Activated CD8-positive, alpha-beta memory T cell treated with anti-CD3 and anti-CD28 coated beads, Interleukin-2, amount 10 ng/mL, durations not matched to agents 7 days and 5 days (primary cell): Measurements from ENCODE around the gene NHLRC3. TPM values are rescaled to one million over a fixed set of nuclear protein-coding genes. Genes with fewer than 3 reads are reported as not detected.

Experiments used
- ATAC-seq: fragments of 150-1000 bp; cut with Tn5 transposase; one replicate; pipeline ENCODE4 v1.10.0; 2021; ENCODE audit warnings: moderate library complexity
- CTCF ChIA-PET: fragments of 350-600 bp; sonication (Branson Sonifier 250); formaldehyde crosslinking; loops from one replicate; lab custom pipeline; 2021; ENCODE audit warnings: antibody characterized with exemption; lab: Charles Lee
- DNase-seq: peaks from one replicate; pipeline ENCODE4 v3.0.0-alpha.2; 2020
- H3K27ac Mint-ChIP-seq: one replicate; pipeline ENCODE4 v1.8.0; 2021; ENCODE audit warnings: mild to moderate bottlenecking, mixed read lengths
- H3K27me3 Mint-ChIP-seq: one replicate; pipeline ENCODE4 v1.8.0; 2021; ENCODE audit warnings: mixed read lengths
- H3K36me3 Mint-ChIP-seq: one replicate; pipeline ENCODE4 v1.8.0; 2021; ENCODE audit warnings: mild to moderate bottlenecking, mixed read lengths
- H3K4me1 Mint-ChIP-seq: one replicate; pipeline ENCODE4 v1.8.0; 2021; ENCODE audit warnings: mixed read lengths
- H3K4me3 Mint-ChIP-seq: one replicate; pipeline ENCODE4 v1.8.0; 2021; ENCODE audit warnings: mild to moderate bottlenecking, moderate library complexity, mixed read lengths
- H3K9me3 Mint-ChIP-seq: one replicate; pipeline ENCODE4 v1.8.0; 2022; ENCODE audit warnings: low read depth, mixed read lengths
- total RNA-seq, 2 experiments: library from RNA; stranded (reverse); gene quantifications; one replicate each; pipeline ENCODE4 v1.2.3, GENCODE V29; 2021

Gene NHLRC3
- total RNA-seq, 2 experiments from 2014 or later = 29.2 to 30.6 TPM

DNA sequence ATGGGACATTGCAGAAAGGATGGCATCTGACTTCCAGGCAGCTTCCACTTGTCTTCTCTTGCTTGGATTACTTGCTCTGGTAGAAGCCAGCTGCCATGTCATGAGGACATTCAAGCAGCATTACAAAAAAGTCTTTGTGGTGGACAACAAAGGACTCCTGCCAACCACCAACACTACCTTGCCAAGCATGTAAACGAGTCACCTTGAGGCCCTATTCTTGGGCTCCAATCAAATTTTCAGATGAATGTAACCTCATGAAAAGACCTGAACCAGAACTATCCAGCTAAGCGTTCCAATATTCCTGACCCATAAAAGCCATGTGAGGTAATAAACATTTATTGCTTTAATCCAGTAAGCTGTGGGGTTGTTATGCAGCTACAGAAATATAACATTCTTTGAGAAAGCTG lies 12.8 kb upstream of the NHLRC3 start:
- ATAC-seq = no peak
- no peak for DNase-seq
- no peaks in the 10 kb centered on the region for H3K27me3 Mint-ChIP-seq
- CTCF ChIA-PET = no interaction called here
- no peaks in the 10 kb centered on the region for H3K9me3 Mint-ChIP-seq
- peaks cover 38% of the 10 kb centered on the region for H3K36me3 Mint-ChIP-seq
- H3K27ac Mint-ChIP-seq = no peak overlapping the region
- peaks cover 2% of the 10 kb centered on the region for H3K4me1 Mint-ChIP-seq
- H3K4me3 Mint-ChIP-seq = no peak overlapping the region

DNA sequence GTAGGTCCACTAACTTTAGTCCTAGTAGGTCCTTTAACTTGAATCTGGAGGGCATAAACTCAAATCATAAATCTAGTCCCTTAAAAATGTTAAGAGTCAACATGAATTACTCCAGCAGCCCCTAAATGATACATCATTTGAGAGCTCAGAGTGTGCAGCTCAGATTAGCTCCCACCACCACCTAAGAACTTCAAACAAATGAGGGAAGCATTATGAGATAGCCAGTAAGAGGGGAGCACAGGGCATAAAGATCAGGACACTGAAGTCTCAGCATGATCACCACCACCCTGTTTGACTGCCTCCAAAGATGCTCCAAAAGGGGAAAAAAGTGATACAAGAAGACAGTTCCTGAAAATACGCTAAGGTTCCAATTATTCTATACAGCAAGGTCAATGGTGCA lies 6.1 kb upstream of the NHLRC3 start:
- CTCF ChIA-PET = interaction anchor here (0.9 to 1.4 kb wide), 3 partner anchors 9 to 14 kb away, joined by 3 read pairs; no protein-coding TSS in a partner anchor
- H3K9me3 Mint-ChIP-seq = no peaks in the 10 kb centered on the region
- peaks cover 37% of the 10 kb centered on the region for H3K4me1 Mint-ChIP-seq
- DNase-seq (no peak), ATAC-seq (no peak)
- no peak overlapping the region for H3K4me3 Mint-ChIP-seq
- H3K27ac Mint-ChIP-seq = no peak overlapping the region
- no peaks in the 10 kb centered on the region for H3K27me3 Mint-ChIP-seq
- H3K36me3 Mint-ChIP-seq = peaks cover 20% of the 10 kb centered on the region

DNA sequence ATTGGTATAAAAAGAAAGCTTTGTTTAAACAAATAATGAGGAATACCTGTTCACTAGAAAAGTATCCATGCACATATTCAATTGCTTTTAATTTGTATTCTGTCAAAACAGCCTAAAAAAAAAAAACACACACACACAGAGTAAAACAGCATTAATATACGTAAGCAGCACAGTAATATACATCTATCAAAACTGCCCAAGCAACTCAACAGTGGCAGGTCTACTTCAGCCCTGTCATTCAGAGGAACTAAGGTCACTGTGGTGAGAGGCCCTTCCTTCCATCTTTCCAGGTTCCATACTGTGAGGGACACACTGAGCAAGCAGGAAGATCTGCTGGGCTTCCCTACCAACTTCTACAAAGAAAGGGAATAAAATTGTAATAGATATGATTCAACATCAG lies 4.2 kb upstream of the NHLRC3 start:
- H3K36me3 Mint-ChIP-seq = peaks cover 14% of the 10 kb centered on the region
- peak overlapping the region; percentile 63 for H3K27ac Mint-ChIP-seq
- ATAC-seq (no peak), DNase-seq (no peak)
- CTCF ChIA-PET = interaction anchor here (1.3 kb wide), 1 partner anchor 17 kb away, joined by 4 read pairs; no protein-coding TSS in a partner anchor
- no peaks in the 10 kb centered on the region for H3K9me3 Mint-ChIP-seq
- peak overlapping the region; percentile 24 for H3K4me3 Mint-ChIP-seq
- peaks cover 38% of the 10 kb centered on the region for H3K4me1 Mint-ChIP-seq
- no peaks in the 10 kb centered on the region for H3K27me3 Mint-ChIP-seq

DNA sequence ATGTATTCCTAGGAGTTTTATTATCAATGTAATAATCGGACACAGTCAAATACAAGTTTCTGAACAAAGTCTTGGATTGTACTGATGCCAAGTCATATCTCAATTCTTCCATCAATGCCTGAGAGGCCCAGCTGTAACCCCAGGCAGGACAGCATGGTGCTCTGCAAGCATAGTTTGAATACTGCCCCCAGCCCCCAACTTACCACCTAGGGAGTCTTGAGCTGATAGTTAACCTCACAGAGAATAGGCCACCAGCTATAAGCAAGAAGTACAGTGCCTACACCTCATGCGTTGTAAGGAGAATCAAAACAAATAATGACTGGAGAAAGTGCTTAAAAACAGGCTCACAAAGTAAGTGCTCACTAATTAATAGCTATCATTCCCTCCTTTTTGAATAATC lies 3.1 kb upstream of the NHLRC3 start:
- CTCF ChIA-PET = no interaction called here
- H3K9me3 Mint-ChIP-seq = no peaks in the 10 kb centered on the region
- no peak for DNase-seq

DNA sequence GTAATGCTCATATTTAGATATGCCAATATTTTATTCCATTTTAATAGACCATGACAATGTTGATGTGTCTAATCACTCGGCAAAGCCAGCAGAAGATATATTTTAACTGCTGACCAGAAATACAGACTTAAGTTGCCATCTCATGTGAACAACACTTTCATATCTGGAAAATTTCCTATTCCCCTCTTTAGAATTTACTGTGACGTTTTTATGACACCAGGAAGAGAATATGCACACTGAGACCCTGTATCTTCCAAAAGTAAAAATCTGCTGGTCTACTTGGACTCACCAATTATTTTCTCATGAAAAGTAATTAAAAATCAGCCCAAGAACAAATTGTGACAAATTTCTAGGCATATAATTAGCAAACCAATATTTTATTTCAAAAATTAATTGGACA lies 2.5 kb upstream of the NHLRC3 start:
- ATAC-seq = no peak
- Mint-ChIP-seq H3K27me3 (no peaks in the 10 kb centered on the region), H3K4me3 (peak overlapping the region; percentile 88), H3K27ac (peak overlapping the region; percentile 87), H3K4me1 (peaks cover 49% of the 10 kb centered on the region), H3K9me3 (no peaks in the 10 kb centered on the region), H3K36me3 (peaks cover 18% of the 10 kb centered on the region)
- CTCF ChIA-PET = interaction anchor here (1.0 kb wide), 1 partner anchor 14 kb away, joined by 3 read pairs; no protein-coding TSS in a partner anchor
- no peak for DNase-seq

More for the DNA sequence above, 3.1 kb upstream of the NHLRC3 start:
- no peak for ATAC-seq
- H3K36me3 Mint-ChIP-seq = peaks cover 12% of the 10 kb centered on the region
- no peaks in the 10 kb centered on the region for H3K27me3 Mint-ChIP-seq
- H3K4me1 Mint-ChIP-seq = peaks cover 44% of the 10 kb centered on the region
- peak overlapping the region; percentile 87 for H3K27ac Mint-ChIP-seq
- peak overlapping the region; percentile 88 for H3K4me3 Mint-ChIP-seq

DNA sequence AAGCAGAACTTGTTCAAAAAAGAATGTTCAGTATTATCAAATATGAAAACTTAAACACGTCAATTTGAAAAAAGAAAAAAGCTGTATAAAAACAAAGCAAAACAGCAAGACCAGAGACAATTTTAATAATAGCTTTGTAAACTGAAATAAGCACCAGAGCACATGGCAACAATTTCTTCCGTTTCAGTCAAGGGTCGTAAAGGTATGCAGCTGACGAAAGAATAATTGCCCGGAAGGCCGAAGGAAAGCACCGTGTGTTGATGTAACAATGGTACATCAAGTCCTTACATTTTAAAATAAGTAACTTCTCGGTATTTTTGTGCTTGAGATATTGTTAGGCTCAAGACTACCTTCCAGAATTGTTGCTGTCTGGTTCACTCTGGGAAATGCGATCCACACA lies 2.0 kb upstream of the NHLRC3 start:
- Mint-ChIP-seq H3K36me3 (peaks cover 19% of the 10 kb centered on the region), H3K27ac (peak overlapping the region; percentile 87), H3K27me3 (no peaks in the 10 kb centered on the region), H3K4me3 (peak overlapping the region; percentile 88), H3K4me1 (peaks cover 52% of the 10 kb centered on the region), H3K9me3 (no peaks in the 10 kb centered on the region)
- CTCF ChIA-PET = interaction anchor here (0.8 to 1.0 kb wide), 2 partner anchors 14 to 62 kb away, joined by 3 read pairs; no protein-coding TSS in a partner anchor
- no peak for ATAC-seq
- peak; percentile 54 for DNase-seq

DNA sequence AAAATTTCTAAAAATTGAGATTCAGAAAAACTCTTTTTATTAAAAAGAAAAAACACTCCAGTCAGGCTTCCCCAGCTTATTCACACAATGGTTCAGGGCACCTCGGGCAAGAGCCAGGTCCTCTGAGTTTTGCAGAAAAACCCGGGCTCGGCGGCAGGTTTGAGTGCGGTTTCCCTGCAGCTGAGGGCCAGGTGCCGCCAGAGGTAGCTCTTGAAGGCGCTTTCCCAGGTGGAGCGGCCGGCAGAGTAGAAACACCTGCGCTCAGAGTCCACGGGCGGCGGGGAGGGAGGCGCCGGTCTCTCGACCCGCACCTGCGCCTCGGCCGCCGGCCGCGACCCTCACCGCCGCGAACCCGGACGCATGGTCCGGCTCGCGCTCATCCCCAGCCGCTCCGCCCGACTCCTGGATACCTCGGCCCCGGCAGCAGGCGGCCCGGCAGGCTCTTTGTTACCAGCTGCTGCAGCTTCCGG lies 811 bp upstream of the NHLRC3 start:
- H3K27me3 Mint-ChIP-seq = no peaks in the 10 kb centered on the region
- DNase-seq (no peak), ATAC-seq (no peak)
- peak overlapping the region; percentile 88 for H3K4me3 Mint-ChIP-seq
- peak overlapping the region; percentile 93 for H3K27ac Mint-ChIP-seq
- CTCF ChIA-PET = interaction anchor here (0.8 to 2.4 kb wide), 7 partner anchors 9 to 575 kb away, joined by 3 to 8 read pairs (median 4); no protein-coding TSS in a partner anchor
- peaks cover 12% of the 10 kb centered on the region for H3K36me3 Mint-ChIP-seq
- H3K4me1 Mint-ChIP-seq = peaks cover 48% of the 10 kb centered on the region
- H3K9me3 Mint-ChIP-seq = no peaks in the 10 kb centered on the region

DNA sequence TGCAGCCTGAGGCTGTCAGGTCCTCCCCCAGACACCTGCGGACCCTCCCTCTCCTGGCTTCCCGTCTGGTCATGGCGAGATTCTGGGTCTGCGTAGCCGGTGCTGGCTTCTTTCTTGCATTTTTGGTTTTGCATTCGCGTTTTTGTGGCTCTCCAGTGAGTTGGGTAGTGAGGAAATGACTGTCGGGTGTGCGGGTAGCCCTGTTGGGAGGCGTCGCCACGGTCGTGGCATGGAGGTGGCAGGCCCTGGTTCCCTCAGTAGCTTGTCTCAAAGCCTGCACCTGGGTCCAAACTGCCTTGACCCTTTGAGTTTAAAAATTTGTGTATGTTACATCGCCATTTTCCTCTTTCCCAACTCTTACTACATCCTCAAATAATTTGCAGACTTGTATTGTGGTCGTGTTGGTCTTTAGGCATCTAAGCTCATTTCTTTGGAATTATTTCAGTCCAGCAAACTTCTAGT lies 344 bp downstream of the NHLRC3 start:
- DNase-seq = peak; percentile 82
- CTCF ChIA-PET = interaction anchor here (1.1 to 2.4 kb wide), 6 partner anchors 9 to 574 kb away, joined by 3 to 8 read pairs (median 4); no protein-coding TSS in a partner anchor
- H3K27me3 Mint-ChIP-seq = no peaks in the 10 kb centered on the region
- no peaks in the 10 kb centered on the region for H3K9me3 Mint-ChIP-seq
- H3K36me3 Mint-ChIP-seq = peaks cover 17% of the 10 kb centered on the region
- H3K4me3 Mint-ChIP-seq = peak overlapping the region; percentile 88
- peak; percentile 50 for ATAC-seq
- peaks cover 45% of the 10 kb centered on the region for H3K4me1 Mint-ChIP-seq
- H3K27ac Mint-ChIP-seq = peak overlapping the region; percentile 93

DNA sequence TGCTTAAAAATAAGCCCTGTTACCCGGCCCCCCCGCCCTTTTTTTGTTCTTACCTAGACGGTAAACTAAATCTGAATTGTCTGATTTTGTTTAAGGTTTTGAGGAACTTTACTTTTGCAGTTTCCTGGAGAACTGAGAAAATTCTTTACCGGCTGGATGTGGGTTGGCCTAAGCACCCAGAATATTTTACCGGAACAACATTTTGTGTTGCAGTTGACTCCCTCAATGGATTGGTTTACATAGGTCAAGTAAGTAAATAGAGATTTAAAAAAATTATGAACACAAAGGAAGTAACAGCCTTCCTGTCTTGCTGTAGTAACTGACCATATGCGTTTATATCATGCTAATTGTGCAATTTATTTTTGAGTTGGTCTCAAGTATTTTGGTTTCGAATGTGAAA lies 785 bp downstream of the NHLRC3 start:
- Mint-ChIP-seq H3K4me1 (peaks cover 41% of the 10 kb centered on the region), H3K27me3 (no peaks in the 10 kb centered on the region), H3K27ac (peak overlapping the region; percentile 93), H3K36me3 (peaks cover 18% of the 10 kb centered on the region), H3K4me3 (peak overlapping the region; percentile 88), H3K9me3 (no peaks in the 10 kb centered on the region)
- DNase-seq (no peak), ATAC-seq (no peak)
- CTCF ChIA-PET = interaction anchor here (1.1 to 2.4 kb wide), 3 partner anchors 9 to 16 kb away, joined by 3 to 8 read pairs (median 3); no protein-coding TSS in a partner anchor

DNA sequence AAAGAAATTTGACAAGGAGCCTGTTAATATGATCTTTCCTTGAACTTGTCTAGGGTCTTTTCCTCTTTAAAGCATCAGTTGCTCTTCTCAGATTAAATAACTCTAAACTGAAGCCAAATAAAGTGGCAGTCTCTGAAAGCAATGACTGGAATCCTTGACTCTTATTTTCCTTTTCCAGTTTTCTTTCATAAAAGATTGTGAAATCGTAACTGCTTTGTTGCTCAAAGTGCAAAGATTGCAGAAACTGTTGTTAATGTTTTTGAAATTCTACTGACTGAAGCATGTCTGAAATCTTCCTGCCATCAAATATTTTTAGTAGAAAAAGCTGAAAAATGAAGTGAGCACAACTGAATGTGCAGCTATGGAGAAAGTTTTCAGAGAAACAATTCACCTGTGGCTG lies 1.9 kb downstream of the NHLRC3 start:
- H3K4me3 Mint-ChIP-seq = peak overlapping the region; percentile 24

DNA sequence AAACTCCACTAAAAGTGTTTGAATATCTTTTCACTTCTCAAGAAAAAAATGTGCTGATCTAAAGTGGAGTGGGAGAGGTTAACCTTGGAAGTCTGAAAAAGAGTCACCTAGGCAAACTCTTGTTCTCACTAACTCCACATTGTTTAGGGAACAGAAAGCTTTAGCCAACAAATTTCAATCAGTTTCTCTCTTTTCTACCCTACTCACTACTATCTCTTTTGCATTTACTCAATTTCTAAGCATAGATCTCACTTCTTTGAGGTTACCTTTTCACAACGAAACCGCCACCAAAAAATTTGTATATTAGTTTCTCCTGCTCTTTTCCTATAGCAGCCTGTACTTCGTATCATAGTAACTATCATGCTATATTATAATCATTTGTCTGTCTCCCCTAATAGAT lies 6.3 kb downstream of the NHLRC3 start:
- no peak overlapping the region for H3K27ac Mint-ChIP-seq
- no peak overlapping the region for H3K4me3 Mint-ChIP-seq
- ATAC-seq = no peak
- CTCF ChIA-PET = no interaction called here
- H3K4me1 Mint-ChIP-seq = peaks cover 19% of the 10 kb centered on the region
- no peaks in the 10 kb centered on the region for H3K9me3 Mint-ChIP-seq
- peaks cover 42% of the 10 kb centered on the region for H3K36me3 Mint-ChIP-seq
- H3K27me3 Mint-ChIP-seq = no peaks in the 10 kb centered on the region
- DNase-seq = no peak

More for the DNA sequence above, 1.9 kb downstream of the NHLRC3 start:
- H3K9me3 Mint-ChIP-seq = no peaks in the 10 kb centered on the region
- ATAC-seq (no peak), DNase-seq (no peak)
- no peak overlapping the region for H3K27ac Mint-ChIP-seq
- H3K36me3 Mint-ChIP-seq = peaks cover 30% of the 10 kb centered on the region
- CTCF ChIA-PET = no interaction called here
- peaks cover 30% of the 10 kb centered on the region for H3K4me1 Mint-ChIP-seq
- no peaks in the 10 kb centered on the region for H3K27me3 Mint-ChIP-seq

DNA sequence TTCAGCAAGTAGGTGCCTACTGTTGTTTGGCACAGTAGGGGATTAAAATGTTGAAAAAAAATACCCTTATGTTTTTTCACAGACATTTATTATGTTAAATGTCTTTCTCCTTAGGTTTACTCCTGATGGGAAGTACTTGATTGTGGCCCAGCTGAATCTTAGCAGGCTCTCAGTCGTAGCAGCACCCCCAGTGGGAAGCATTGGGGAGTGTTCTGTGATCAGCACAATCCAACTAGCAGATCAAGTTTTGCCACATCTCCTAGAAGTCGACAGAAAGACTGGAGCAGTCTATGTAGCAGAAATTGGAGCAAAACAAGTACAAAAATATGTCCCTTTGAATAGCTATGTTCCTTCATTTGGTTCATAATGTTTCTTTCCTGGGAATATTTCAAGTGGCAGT lies 9.3 kb downstream of the NHLRC3 start:
- ATAC-seq (no peak), DNase-seq (no peak)
- H3K9me3 Mint-ChIP-seq = no peaks in the 10 kb centered on the region
- CTCF ChIA-PET = interaction anchor here (2.1 kb wide), 1 partner anchor 9 kb away, joined by 8 read pairs; the partner anchor contains the start of genes NHLRC3 and PROSER1
- peaks cover 34% of the 10 kb centered on the region for H3K36me3 Mint-ChIP-seq
- H3K4me1 Mint-ChIP-seq = peaks cover 2% of the 10 kb centered on the region
- no peak overlapping the region for H3K4me3 Mint-ChIP-seq
- no peaks in the 10 kb centered on the region for H3K27me3 Mint-ChIP-seq
- H3K27ac Mint-ChIP-seq = no peak overlapping the region

DNA sequence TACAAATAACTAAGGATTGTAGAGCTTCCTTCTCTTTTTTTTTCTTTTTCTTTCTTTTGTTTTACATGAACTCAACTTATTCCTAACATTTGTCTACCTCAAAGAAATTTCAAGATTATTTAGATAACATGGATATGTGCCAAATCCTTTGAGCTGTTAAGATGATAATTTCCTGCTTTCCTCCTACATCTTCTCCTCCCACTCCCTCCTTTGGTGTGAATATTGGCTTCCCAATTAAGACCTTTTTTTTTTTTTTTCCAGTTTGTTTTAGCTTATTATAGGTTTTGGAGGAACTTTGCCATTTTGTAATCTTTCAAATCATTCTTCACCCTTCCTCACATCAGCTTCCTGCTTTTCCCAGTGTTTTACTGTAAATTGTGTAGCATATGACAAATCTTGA lies 10.6 kb downstream of the NHLRC3 start:
- Mint-ChIP-seq H3K27ac (no peak overlapping the region), H3K27me3 (no peaks in the 10 kb centered on the region), H3K9me3 (no peaks in the 10 kb centered on the region), H3K4me3 (no peak overlapping the region), H3K36me3 (peaks cover 30% of the 10 kb centered on the region), H3K4me1 (no peaks in the 10 kb centered on the region)
- CTCF ChIA-PET = interaction anchor here (1.0 to 2.1 kb wide), 3 partner anchors 10 to 567 kb away, joined by 3 to 8 read pairs (median 3); partner anchors contain the start of genes NHLRC3 and PROSER1
- no peak for DNase-seq
- ATAC-seq = no peak

DNA sequence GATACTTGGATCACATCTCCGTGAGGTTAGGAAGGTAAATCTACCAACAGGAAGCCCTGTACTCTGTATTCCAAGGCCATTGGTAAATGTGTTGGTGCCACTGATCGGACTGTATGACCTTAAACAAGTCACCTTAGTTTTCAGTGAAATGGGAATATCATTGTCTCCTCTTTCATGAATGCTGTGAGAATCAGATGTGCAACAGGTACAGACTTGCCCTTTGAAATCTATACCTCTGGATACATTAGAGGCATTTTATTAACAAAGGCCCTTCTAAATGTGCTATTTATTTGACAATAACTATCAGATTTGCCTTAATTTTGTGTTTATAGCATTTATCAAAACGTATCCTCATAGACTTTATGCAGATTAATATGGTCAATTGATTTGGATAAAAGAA lies 11.0 kb downstream of the NHLRC3 start:
- Mint-ChIP-seq H3K27ac (no peak overlapping the region), H3K4me3 (no peak overlapping the region), H3K27me3 (no peaks in the 10 kb centered on the region), H3K36me3 (peaks cover 29% of the 10 kb centered on the region), H3K4me1 (peaks cover 3% of the 10 kb centered on the region), H3K9me3 (no peaks in the 10 kb centered on the region)
- DNase-seq = no peak
- ATAC-seq = no peak
- CTCF ChIA-PET = interaction anchor here (1.3 to 2.1 kb wide), 2 partner anchors 11 to 567 kb away, joined by 3 to 8 read pairs; partner anchors contain the start of genes NHLRC3 and PROSER1
